GM21390 (cell line): ENCODE measurements around the gene ATP2C2.

Experiments used
- ATAC-seq: cut with Tn5 transposase; IDR thresholded peaks from one replicate; pipeline ENCODE4 v1.9.1; 2021; ENCODE audit not compliant: unreplicated experiment

The ATP2C2 gene

DNA sequence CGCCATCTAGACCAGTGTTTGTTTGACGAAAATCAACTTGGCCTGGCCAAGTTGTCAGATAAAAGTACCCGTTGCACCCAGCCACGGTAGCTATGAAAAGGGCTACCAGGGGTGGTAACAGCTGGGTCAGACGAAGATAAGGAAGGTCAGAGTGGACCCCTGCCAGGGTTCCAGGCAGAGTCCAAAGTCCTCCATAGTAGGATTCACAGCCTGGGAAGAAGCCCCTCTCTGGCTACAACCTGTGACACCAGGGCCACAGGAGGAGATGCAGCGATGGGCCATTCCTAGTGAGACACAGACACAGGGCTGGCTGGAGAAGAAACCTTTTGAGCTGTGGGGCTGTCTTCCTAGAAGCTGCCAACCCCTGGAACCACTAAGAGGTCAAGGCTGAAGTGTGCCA is 96.8 kb downstream of the ATP2C2 start:
- ATAC-seq: no peak

DNA sequence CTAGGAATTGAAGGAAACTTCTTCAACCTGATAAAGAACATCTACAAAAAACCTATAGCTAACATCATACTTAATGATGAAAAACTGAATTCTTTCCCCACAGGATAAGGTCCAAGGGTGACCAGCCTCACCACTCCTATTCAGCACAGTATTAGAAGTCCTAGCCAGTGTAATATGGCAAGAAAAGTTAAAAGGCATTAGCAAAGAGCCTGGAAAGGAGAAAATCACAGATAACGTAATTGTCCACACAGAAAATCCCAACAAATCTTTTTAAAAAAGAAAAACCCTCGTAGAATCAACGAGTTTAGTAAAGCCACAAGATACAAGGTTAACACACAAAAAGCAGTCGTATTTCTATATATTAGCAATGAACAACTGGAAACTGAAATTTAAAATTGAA is 98.4 kb downstream of the ATP2C2 start:
- no peak for ATAC-seq

DNA sequence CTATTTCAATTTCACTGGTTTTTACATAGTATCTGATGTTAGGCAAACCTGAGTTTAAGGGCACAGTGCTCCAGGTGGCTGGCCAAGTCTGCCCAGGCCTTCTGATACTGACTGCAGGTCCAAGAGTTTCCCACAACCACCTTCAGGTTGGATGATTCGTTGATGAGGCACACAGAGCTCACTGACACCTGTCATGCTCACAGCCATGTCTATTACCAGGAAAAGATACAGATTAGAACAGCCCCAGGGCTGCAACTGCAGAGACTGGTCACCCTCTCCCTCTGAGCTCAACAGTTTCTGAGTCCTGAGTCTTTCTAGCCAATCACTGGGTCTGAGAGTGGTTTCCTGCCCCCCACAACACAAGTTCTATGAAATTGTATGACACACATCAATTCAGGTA is 98.9 kb downstream of the ATP2C2 start:
- no peak for ATAC-seq

- ATAC-seq: no peak
These were observed 99.4 kb downstream of the ATP2C2 start for GRCh38 chr16:84467709-84468108.

- ATAC-seq: no peak
These were observed 103.0 kb downstream of the ATP2C2 start for GRCh38 chr16:84471316-84471715.

- ATAC-seq: no peak
These were observed 103.6 kb downstream of the ATP2C2 start for GRCh38 chr16:84471966-84472365.

GRCh38 chr16:84475643-84476240 is 107.4 kb downstream of the ATP2C2 start:
- no peak for ATAC-seq

DNA sequence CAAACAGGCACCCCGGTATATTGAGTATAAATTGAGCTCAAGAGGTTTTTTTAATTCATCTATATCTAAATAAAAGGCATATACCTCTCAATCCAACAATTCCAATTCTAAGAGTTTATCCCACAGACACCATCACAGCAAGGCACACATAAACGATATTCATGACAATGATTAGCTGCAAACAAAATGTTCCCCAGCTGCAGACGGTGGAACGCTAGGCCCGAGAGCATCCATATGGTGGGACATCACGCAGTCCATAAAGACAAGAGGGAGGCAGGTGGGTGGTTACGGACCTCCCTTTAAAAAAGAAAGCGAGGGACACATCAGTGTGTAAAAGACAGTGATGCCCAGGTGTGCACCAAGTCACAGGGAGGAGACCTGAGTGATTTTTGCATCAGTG is 108.1 kb downstream of the ATP2C2 start:
- no peak for ATAC-seq

- ATAC-seq: no peak
These were observed 109.3 kb downstream of the ATP2C2 start for GRCh38 chr16:84477661-84478060.

DNA sequence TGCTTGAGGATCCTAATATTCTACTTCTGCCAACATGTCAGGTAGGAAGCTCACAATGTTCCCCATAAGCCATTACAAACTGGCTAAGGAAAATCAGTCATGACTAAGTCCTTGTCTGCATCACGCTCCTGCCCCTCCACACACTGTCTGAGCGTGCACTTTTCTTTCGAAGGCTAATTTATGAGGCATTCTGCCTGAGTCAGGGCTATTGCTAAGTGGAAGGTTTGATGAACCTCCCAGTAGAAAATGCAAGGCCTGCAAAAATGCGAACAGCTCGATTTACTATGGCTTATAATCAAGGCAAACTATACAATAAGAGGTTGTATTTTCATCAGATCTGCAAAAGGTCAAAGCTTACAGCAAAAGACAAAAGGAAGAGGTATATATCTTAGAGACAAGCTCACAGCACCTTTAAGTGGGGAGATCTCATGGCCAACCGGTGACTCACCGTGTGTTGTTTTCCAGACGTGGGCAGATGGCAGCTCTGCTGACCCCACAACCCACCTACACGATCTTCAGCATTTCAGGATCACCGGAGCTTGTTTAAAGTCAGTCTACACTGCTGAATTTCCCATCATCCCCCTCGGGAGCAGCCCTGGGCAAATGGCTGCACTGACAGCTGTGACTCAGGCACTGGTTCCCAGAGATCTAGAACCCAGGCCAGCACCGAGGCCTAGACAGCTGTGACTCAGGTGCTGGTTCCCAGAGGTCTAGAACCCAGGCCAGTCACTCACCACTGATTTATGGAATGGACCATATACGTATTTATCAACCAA is 110.0 kb downstream of the ATP2C2 start:
- no peak for ATAC-seq

- no peak for ATAC-seq
These were observed 111.5 kb downstream of the ATP2C2 start for GRCh38 chr16:84479716-84480450.

GRCh38 chr16:84481051-84481735 is 112.9 kb downstream of the ATP2C2 start:
- ATAC-seq: no peak

DNA sequence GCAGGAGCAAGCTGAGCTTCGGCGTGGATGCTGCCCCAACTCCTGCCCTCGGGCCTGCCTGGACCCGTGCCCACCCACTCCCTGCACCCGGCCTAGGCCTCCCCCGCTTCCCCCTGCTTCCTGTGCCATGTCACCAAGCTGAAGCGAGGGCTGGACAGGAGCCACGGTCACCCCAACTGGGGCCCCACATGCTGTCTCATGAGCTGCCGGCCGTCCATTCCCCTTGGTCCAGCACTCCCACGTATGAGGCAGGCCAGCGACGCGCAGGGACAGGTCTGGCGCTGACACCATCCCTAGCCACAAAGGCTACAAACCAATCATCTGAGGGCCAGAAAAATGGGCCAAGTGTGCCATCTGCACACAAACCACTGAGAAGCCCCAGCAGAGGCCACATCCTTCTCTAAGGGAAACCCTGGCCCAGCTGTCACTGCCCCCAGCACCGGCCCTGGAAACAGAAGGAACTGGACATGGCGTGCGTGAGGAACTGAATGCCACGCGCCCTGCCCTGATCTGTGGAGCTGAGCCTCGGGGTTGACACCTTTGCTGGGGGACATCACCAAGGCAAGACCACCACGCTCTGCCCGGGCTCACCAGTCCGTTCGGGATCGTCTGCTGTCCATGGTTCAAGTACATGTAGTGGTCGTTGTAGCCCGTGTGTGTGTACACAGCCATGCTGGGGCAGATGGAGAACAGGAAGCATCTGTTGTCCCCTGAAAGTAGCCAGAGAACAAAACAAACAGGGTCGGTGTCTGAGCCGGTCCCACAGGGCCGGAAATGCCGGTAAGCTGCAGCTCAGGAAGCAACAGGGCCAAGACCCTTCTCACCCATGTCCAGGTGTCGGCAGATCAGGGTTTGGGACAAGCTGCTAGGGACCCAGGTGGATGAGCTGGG is 113.9 kb downstream of the ATP2C2 start:
- no peak for ATAC-seq

GRCh38 chr16:84482951-84483881 is 114.9 kb downstream of the ATP2C2 start:
- no peak for ATAC-seq

DNA sequence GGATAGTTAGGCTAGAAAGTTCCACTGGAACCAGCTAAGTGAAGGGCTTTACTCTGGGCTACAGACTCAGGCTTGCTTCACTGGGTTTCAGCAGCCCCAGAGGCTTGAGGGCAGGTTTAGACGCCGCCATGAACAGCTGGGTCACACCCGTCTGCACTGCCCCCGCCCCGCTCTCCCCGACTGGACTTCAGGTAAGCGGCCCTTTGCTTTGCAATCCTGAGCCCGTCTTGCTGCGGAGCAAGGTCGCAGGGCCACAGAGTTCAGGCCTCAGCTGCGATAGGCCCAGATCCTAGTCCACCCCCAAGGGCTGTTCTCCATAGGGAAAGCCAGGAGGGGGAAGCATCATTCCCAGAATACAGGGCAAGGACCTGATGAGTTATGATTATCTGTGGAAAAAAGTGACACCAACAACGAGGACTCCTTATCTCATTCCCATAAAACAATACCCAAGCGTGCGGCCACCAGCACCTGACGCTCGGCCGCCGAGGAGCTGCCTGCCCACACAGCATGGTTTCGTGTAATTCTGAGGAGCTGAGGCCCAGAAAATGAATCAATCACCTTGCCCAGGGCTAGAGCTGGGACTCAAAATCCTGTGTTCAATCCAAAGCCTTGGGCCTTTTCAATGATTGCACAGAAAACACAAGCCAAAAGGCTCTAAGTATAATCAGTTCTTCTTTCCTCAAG is 115.7 kb downstream of the ATP2C2 start:
- no peak for ATAC-seq

- ATAC-seq: no peak
These were observed 116.4 kb downstream of the ATP2C2 start for GRCh38 chr16:84484579-84485254.

DNA sequence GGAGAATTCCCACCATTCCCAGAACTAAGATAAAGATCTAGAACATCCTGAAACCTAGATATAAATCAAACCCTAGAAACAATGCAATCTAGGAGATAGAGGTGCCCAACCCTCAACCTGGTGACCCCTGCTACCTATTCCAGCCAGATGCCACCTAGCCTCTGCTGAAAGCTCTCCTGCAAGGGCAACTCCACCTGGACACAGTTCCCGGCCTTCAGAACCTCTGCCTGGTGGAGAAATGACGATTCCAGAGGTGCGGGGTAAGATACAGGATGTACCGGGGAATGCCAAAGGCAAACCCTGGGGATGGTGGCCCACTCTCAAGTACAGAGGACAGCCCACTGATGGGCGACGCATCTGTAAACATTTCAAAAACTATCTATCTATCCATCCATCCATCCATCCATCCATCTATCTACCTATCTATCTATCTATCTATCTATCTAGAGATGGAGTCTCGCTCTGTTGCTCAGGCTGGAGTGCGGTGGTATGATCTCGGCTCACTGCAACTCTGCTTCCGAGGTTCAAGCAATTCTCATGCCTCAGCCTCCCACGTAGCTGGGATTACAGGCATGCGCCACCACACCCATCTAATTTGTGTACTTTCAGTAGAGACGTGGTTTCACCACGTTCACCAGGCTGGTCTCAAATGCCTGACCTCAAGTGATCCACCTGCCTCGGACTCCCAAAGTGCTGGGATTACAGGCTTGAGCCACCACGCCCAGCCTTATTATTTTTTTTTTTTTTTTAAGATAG is 117.1 kb downstream of the ATP2C2 start:
- no peak for ATAC-seq

DNA sequence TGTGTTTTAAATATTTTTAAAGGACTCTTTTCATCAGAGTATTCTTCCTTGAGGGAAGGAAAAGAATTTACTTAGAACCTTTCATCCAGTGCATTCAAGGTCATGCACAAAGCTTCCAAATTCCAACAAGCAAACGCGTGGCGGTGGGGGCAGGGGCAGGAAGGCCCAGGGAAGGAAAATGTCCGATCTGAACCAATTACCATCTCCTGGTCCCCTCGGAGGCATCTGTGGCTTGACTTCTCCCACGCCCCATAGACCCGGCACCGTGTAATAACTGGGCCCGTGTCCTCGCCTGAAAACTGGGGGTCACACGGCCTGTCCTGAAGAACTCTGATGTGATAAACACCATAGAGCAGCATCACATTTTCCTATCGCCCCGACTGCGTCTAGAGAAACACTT is 117.8 kb downstream of the ATP2C2 start:
- no peak for ATAC-seq
